ENCODE data around the gene PGAM5. TPM values are rescaled to one million over a fixed set of nuclear protein-coding genes. Genes with fewer than 3 reads are reported as not detected.
A peak's percentile ranks its signal among the peaks of the same experiment; 100 is the strongest.

PGAM5 gene
- total and polyA plus RNA-seq, 4 donors: 6.6 to 17.3 (median 10.3) TPM

- H3K36me3 ChIP-seq (ENCODE audit: control insufficient read depth in 1 of 2, insufficient read depth in 2 of 2, low read length in 1 of 2): peaks cover 0 to 15% of the 10 kb centered on the region in 2 donors
- intact Hi-C loops (cut with DNase I): no loop called here
- no peak overlapping the region for H3K27ac ChIP-seq (ENCODE audit: low read depth in 1 of 2, low read length in 2 of 2)
- ATAC-seq (ENCODE audit: low FRiP score) (no peak), DNase-seq (no peak)
- no peaks in the 10 kb centered on the region for H3K4me1 ChIP-seq (ENCODE audit: control insufficient read depth in 1 of 2, insufficient read depth in 2 of 2, low read length in 2 of 2)
- H3K4me3 ChIP-seq (ENCODE audit: low read length in 2 of 2): no peak overlapping the region
- WGBS, 2 donors: 86 to 87% methylated on average over 30 of the region's 30 CpGs
- no peaks in the 10 kb centered on the region for H3K9me3 ChIP-seq (ENCODE audit: control insufficient read depth, low read length)
- H3K27me3 ChIP-seq (ENCODE audit: control insufficient read depth in 1 of 2, insufficient read depth in 2 of 2, low read length in 1 of 2): no peaks in the 10 kb centered on the region
Measured at GRCh38 chr12:132723015-132723763, 12.5 kb downstream of the PGAM5 start.

GRCh38 chr12:132723764-132724140 is 13.1 kb downstream of the PGAM5 start:
- no peak overlapping the region for H3K4me3 ChIP-seq (ENCODE audit: low read length in 2 of 2)
- DNase-seq (no peak), ATAC-seq (ENCODE audit: low FRiP score) (no peak)
- WGBS, 2 donors: 79% methylated on average over 2 of the region's 2 CpGs
- H3K9me3 ChIP-seq (ENCODE audit: control insufficient read depth, low read length): no peaks in the 10 kb centered on the region
- no peaks in the 10 kb centered on the region for H3K27me3 ChIP-seq (ENCODE audit: control insufficient read depth in 1 of 2, insufficient read depth in 2 of 2, low read length in 1 of 2)
- peaks cover 0 to 15% of the 10 kb centered on the region in 2 donors for H3K36me3 ChIP-seq (ENCODE audit: control insufficient read depth in 1 of 2, insufficient read depth in 2 of 2, low read length in 1 of 2)
- H3K27ac ChIP-seq (ENCODE audit: low read depth in 1 of 2, low read length in 2 of 2): no peak overlapping the region
- intact Hi-C loops (cut with DNase I): no loop called here
- H3K4me1 ChIP-seq (ENCODE audit: control insufficient read depth in 1 of 2, insufficient read depth in 2 of 2, low read length in 2 of 2): no peaks in the 10 kb centered on the region

DNA sequence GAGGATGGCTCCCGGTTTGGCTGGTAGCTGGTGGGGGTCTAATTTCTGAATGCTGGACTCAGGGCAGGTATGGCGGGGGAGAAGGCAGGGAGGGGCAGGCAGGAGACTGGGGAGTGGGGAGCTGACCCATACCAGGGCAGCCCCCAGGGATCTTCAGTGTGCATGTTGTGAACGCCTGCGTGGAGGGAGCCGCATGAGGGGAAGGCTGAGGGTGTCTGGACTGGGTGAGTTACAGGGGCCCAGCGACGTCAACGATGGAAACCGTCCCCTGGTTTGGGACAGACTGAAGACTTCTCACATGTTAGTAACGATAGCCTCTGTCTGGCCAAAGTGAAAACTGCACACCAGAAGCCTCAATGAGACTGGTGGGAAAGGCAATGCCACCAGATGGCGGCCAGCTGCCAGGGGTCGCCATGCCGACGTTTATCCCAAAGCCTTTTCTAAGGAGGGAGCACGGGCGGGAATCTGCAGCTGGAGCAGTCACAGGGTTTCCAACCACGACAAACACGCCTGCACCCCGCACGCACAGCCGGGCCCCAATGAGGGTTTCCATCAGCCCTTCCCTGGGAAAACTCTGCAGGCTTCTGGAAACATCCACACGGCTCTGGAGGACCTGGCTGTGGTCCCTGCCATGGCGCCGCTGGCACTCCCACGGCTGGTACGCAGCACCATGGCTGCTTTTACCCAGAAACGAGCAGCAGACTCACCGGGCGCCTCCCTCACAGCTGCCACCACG is 14.0 kb downstream of the PGAM5 start:
- Histone ChIP-seq H3K27me3 (ENCODE audit: control insufficient read depth in 1 of 2, insufficient read depth in 2 of 2, low read length in 1 of 2) (no peaks in the 10 kb centered on the region), H3K4me3 (ENCODE audit: low read length in 2 of 2) (no peak overlapping the region), H3K9me3 (ENCODE audit: control insufficient read depth, low read length) (no peaks in the 10 kb centered on the region), H3K4me1 (ENCODE audit: control insufficient read depth in 1 of 2, insufficient read depth in 2 of 2, low read length in 2 of 2) (no peaks in the 10 kb centered on the region), H3K27ac (ENCODE audit: low read depth in 1 of 2, low read length in 2 of 2) (no peak overlapping the region), H3K36me3 (ENCODE audit: control insufficient read depth in 1 of 2, insufficient read depth in 2 of 2, low read length in 1 of 2) (peaks cover 0 to 15% of the 10 kb centered on the region in 2 donors)
- 85 to 87% methylated on average over 30 of the region's 30 CpGs for WGBS, 2 donors
- intact Hi-C loops (cut with DNase I): no loop called here
- ATAC-seq (ENCODE audit: low FRiP score) (no peak), DNase-seq (no peak)

DNA sequence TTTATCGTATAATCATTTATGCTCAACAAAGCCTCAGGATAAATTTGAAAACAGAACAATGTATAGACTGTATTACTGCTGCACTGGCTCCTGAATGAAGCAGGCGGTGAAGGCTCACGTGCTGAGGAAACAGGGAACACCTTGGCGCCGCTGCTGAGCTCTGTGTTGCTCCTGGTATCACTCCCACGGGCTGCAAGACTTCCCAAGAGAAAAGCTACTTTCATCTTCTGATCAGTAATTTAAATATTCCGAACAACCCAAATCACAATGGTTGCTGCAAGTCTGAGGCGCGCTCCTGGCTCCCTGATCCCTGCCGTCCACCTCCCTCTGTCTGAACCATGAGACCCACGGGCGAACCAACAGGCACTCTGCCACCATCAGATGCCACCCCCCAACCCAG is 15.7 kb downstream of the PGAM5 start:
- no peak for ATAC-seq (ENCODE audit: low FRiP score)
- H3K4me1 ChIP-seq (ENCODE audit: control insufficient read depth in 1 of 2, insufficient read depth in 2 of 2, low read length in 2 of 2): no peaks in the 10 kb centered on the region
- no peaks in the 10 kb centered on the region for H3K27me3 ChIP-seq (ENCODE audit: control insufficient read depth in 1 of 2, insufficient read depth in 2 of 2, low read length in 1 of 2)
- no peak for DNase-seq
- peaks cover 4 to 15% of the 10 kb centered on the region in 2 donors for H3K36me3 ChIP-seq (ENCODE audit: control insufficient read depth in 1 of 2, insufficient read depth in 2 of 2, low read length in 1 of 2)
- intact Hi-C loops (cut with DNase I): no loop called here
- H3K27ac ChIP-seq (ENCODE audit: low read depth in 1 of 2, low read length in 2 of 2): no peak overlapping the region
- H3K4me3 ChIP-seq (ENCODE audit: low read length in 2 of 2): no peak overlapping the region
- H3K9me3 ChIP-seq (ENCODE audit: control insufficient read depth, low read length): no peaks in the 10 kb centered on the region
- 92 to 95% methylated on average over 12 of the region's 12 CpGs for WGBS, 2 donors

DNA sequence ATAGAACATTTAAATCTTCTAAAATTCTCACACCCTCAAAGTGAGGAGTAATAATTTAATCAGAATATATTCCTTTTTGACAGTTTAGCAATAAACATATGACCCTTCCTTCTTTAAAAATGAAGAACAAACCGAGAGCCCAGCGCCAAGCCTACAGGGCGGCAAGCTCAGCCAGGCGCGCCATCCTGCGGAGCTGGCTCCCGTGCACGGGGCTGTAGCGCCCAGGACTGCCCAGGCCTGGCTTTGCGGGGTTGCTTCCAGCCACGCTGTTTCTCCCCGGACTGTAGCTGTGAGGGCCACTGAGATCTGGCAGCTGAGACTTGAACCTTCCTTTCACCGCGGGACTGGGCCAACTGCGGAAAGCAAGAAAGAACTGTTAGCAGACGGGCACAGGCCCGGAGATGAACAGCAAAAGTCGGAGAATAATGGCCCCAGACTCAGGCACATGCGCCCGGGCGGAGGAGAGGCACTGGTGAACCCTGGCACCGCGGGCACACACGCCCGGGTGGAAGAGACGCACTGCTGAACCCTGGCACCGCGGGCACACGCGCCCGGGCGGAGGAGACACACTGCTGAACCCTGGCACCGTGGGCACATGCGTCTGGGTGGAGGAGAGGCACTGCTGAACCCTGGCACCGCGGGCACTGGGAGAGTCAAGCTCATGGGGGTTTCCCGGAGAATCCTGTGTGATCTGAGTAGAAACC is 16.6 kb downstream of the PGAM5 start:
- peak; percentile 68 for ATAC-seq (ENCODE audit: low FRiP score)
- Histone ChIP-seq H3K4me3 (ENCODE audit: low read length in 2 of 2) (no peak overlapping the region), H3K27me3 (ENCODE audit: control insufficient read depth in 1 of 2, insufficient read depth in 2 of 2, low read length in 1 of 2) (no peaks in the 10 kb centered on the region), H3K4me1 (ENCODE audit: control insufficient read depth in 1 of 2, insufficient read depth in 2 of 2, low read length in 2 of 2) (no peaks in the 10 kb centered on the region), H3K9me3 (ENCODE audit: control insufficient read depth, low read length) (no peaks in the 10 kb centered on the region), H3K27ac (ENCODE audit: low read depth in 1 of 2, low read length in 2 of 2) (no peak overlapping the region), H3K36me3 (ENCODE audit: control insufficient read depth in 1 of 2, insufficient read depth in 2 of 2, low read length in 1 of 2) (peaks cover 4 to 15% of the 10 kb centered on the region in 2 donors)
- DNase-seq: no peak
- intact Hi-C loops (cut with DNase I): no loop called here
- WGBS, 2 donors: 93 to 94% methylated on average over 37 of the region's 37 CpGs

GRCh38 chr12:132728502-132728901 is 17.9 kb downstream of the PGAM5 start:
- no peaks in the 10 kb centered on the region for H3K9me3 ChIP-seq (ENCODE audit: control insufficient read depth, low read length)
- H3K4me1 ChIP-seq (ENCODE audit: control insufficient read depth in 1 of 2, insufficient read depth in 2 of 2, low read length in 2 of 2): no peaks in the 10 kb centered on the region
- intact Hi-C loops (cut with DNase I): no loop called here
- DNase-seq (no peak), ATAC-seq (ENCODE audit: low FRiP score) (no peak)
- no peak overlapping the region for H3K4me3 ChIP-seq (ENCODE audit: low read length in 2 of 2)
- WGBS, 2 donors: 97% methylated on average over 7 of the region's 7 CpGs
- peaks cover 4 to 16% of the 10 kb centered on the region in 2 donors for H3K36me3 ChIP-seq (ENCODE audit: control insufficient read depth in 1 of 2, insufficient read depth in 2 of 2, low read length in 1 of 2)
- no peak overlapping the region for H3K27ac ChIP-seq (ENCODE audit: low read depth in 1 of 2, low read length in 2 of 2)
- no peaks in the 10 kb centered on the region for H3K27me3 ChIP-seq (ENCODE audit: control insufficient read depth in 1 of 2, insufficient read depth in 2 of 2, low read length in 1 of 2)

DNA sequence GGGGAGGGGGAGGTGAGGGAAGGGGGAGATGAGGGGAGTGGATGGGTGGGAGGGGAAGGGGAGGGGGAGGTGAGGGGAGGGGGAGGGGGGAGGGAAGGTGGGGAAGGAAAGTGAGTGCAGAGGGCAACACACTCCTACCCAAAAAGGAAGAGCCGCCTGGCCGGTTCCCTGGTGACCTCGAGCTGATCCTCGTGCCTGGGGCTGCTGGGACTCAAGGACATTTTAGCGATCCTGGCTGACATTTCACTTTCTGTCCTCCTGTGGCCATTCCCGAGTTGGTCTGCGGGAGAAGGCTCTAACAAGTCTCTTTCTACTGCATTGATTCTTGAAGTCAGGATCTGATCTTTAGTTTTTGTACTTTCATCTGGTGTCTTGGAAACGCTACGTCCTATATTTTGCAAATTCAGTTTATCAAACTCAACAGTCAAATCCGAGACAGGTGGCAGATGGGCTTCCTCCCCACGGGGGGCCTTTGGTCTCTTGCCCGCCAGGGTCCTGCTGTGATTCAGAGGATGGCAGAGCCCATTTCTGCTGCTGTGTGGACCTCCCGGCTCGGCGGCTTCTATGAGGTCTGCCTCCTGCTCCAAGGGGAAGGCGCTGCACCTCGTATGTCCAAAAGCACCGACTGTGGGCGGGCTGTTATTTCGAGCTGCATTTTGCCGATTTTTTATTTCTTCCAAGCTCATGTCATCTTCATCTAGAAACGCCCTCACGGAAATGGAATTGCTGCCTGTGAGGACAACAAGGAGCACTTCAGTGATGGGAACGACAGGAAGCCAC is 19.1 kb downstream of the PGAM5 start:
- ATAC-seq (ENCODE audit: low FRiP score): no peak
- H3K36me3 ChIP-seq (ENCODE audit: control insufficient read depth in 1 of 2, insufficient read depth in 2 of 2, low read length in 1 of 2): peaks cover 8 to 18% of the 10 kb centered on the region in 2 donors

GRCh38 chr12:132730353-132730752 is 19.7 kb downstream of the PGAM5 start:
- WGBS, 2 donors: 93 to 96% methylated on average over 11 of the region's 11 CpGs
- Histone ChIP-seq H3K4me1 (ENCODE audit: control insufficient read depth in 1 of 2, insufficient read depth in 2 of 2, low read length in 2 of 2) (no peaks in the 10 kb centered on the region), H3K27ac (ENCODE audit: low read depth in 1 of 2, low read length in 2 of 2) (no peak overlapping the region), H3K36me3 (ENCODE audit: control insufficient read depth in 1 of 2, insufficient read depth in 2 of 2, low read length in 1 of 2) (peaks cover 8 to 19% of the 10 kb centered on the region in 2 donors), H3K27me3 (ENCODE audit: control insufficient read depth in 1 of 2, insufficient read depth in 2 of 2, low read length in 1 of 2) (no peaks in the 10 kb centered on the region), H3K9me3 (ENCODE audit: control insufficient read depth, low read length) (no peaks in the 10 kb centered on the region), H3K4me3 (ENCODE audit: low read length in 2 of 2) (no peak overlapping the region)
- DNase-seq: no peak
- intact Hi-C loops (cut with DNase I): no loop called here
- no peak for ATAC-seq (ENCODE audit: low FRiP score)

More for the DNA sequence above, 19.1 kb downstream of the PGAM5 start:
- no peak for DNase-seq
- H3K27ac ChIP-seq (ENCODE audit: low read depth in 1 of 2, low read length in 2 of 2): no peak overlapping the region
- H3K9me3 ChIP-seq (ENCODE audit: control insufficient read depth, low read length): no peaks in the 10 kb centered on the region
- no peaks in the 10 kb centered on the region for H3K27me3 ChIP-seq (ENCODE audit: control insufficient read depth in 1 of 2, insufficient read depth in 2 of 2, low read length in 1 of 2)
- no peaks in the 10 kb centered on the region for H3K4me1 ChIP-seq (ENCODE audit: control insufficient read depth in 1 of 2, insufficient read depth in 2 of 2, low read length in 2 of 2)
- no peak overlapping the region for H3K4me3 ChIP-seq (ENCODE audit: low read length in 2 of 2)
- intact Hi-C loops (cut with DNase I): no loop called here
- 86 to 89% methylated on average over 24 of the region's 24 CpGs for WGBS, 2 donors
